Measurements from ENCODE around the gene NEU4. TPM values are rescaled to one million over a fixed set of nuclear protein-coding genes. Genes with fewer than 3 reads are reported as not detected.

Gene NEU4
- total RNA-seq, 1 experiment from 2014 or later: 2.2 TPM

DNA sequence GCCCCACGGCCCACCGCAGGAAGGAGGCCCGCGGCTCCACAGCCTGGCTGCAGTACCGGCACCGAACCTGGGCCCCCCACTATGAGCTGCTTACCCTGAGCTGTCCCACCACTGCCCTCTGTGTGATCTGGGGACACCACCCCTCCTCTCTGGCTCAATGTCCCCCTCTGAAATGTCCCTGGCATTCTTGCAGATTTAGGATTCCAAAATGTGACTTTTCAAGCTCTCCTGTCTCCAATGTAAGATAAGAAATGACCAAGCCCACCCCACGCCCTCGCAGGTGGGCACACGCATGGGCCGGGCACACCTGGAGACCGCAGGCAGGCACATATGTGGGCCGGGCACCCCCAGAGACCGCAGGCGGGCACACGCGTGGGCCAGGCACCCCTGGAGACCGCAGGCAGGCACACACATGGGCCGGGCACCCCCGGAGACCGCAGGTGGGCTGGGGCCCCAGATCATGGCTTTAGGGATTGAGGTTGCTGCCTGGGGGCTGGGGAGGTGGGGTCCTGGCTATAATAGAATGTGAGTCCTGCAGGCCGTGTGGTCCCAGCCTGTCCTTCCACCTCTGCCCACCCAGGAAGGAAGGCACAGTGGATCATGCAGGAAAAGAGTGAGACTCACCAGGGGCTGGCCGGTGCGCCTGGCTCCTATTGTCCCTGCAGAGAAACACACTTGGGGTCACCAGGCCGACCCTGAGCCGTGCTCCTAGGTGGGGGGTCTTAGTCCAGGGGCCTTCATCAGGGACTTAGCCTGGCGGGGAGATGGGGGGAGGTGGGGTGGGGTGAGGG is 42.5 kb downstream of the NEU4 start:
- POLR2A ChIA-PET: interaction anchor here (1.6 kb wide), 1 partner anchor 15 kb away, joined by 4 read pairs; no protein-coding TSS in a partner anchor
- TF ChIP-seq ZNF396 (CRISPR knock-in tag; IDR thresholded peaks at IDR 0.05; ENCODE audit: borderline replicate concordance) (no peak), ZBTB21 (CRISPR knock-in tag; IDR thresholded peaks at IDR 0.05; ENCODE audit: borderline replicate concordance) (no peak), ARID4B (CRISPR knock-in tag; IDR thresholded peaks at IDR 0.05; ENCODE audit: borderline replicate concordance) (no peak), MXD4 (CRISPR knock-in tag; IDR thresholded peaks at IDR 0.05; ENCODE audit: borderline replicate concordance) (no peak), RELA (CRISPR knock-in tag; IDR thresholded peaks at IDR 0.05; ENCODE audit: borderline replicate concordance) (no peak), OVOL2 (CRISPR knock-in tag; IDR thresholded peaks at IDR 0.05; ENCODE audit: borderline replicate concordance) (no peak), JUN (CRISPR knock-in tag; IDR thresholded peaks at IDR 0.05) (no peak), TP53 (CRISPR knock-in tag; IDR thresholded peaks at IDR 0.05) (no peak), FOXJ3 (CRISPR knock-in tag; IDR thresholded peaks at IDR 0.05; ENCODE audit: borderline replicate concordance) (no peak), CREM (CRISPR knock-in tag; IDR thresholded peaks at IDR 0.05) (no peak), ZNF121 (CRISPR knock-in tag; IDR thresholded peaks at IDR 0.05) (no peak), TEAD4 (CRISPR knock-in tag; IDR thresholded peaks at IDR 0.05) (no peak), ZNF671 (CRISPR knock-in tag; IDR thresholded peaks at IDR 0.05) (no peak), GABPB1 (CRISPR knock-in tag; IDR thresholded peaks at IDR 0.05) (no peak), FOXP1 (CRISPR knock-in tag; IDR thresholded peaks at IDR 0.05; ENCODE audit: borderline replicate concordance) (no peak), ETV6 (CRISPR knock-in tag; IDR thresholded peaks at IDR 0.05) (no peak), ATF3 (CRISPR knock-in tag; conservative IDR thresholded peaks at IDR 0.05) (no peak)
- TF ChIP-seq, protein P1, sequence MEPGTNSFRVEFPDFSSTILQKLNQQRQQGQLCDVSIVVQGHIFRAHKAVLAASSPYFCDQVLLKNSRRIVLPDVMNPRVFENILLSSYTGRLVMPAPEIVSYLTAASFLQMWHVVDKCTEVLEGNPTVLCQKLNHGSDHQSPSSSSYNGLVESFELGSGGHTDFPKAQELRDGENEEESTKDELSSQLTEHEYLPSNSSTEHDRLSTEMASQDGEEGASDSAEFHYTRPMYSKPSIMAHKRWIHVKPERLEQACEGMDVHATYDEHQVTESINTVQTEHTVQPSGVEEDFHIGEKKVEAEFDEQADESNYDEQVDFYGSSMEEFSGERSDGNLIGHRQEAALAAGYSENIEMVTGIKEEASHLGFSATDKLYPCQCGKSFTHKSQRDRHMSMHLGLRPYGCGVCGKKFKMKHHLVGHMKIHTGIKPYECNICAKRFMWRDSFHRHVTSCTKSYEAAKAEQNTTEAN (CRISPR knock-in tag; IDR thresholded peaks at IDR 0.05): no peak
- TF ChIP-seq, protein P2, sequence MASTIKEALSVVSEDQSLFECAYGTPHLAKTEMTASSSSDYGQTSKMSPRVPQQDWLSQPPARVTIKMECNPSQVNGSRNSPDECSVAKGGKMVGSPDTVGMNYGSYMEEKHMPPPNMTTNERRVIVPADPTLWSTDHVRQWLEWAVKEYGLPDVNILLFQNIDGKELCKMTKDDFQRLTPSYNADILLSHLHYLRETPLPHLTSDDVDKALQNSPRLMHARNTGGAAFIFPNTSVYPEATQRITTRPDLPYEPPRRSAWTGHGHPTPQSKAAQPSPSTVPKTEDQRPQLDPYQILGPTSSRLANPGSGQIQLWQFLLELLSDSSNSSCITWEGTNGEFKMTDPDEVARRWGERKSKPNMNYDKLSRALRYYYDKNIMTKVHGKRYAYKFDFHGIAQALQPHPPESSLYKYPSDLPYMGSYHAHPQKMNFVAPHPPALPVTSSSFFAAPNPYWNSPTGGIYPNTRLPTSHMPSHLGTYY (CRISPR knock-in tag; IDR thresholded peaks at IDR 0.05): no peak
- Mint-ChIP-seq H3K9me3 (no peaks in the 10 kb centered on the region), H3K27ac (no peak overlapping the region; the same call in 1 of the 2 replicates), H3K4me1 (no peaks in the 10 kb centered on the region), H3K27me3 (ENCODE audit: low read depth) (peaks cover under 1% of the 10 kb centered on the region; the same call in 1 of the 2 replicates), H3K36me3 (no peaks in the 10 kb centered on the region), H3K4me3 (no peak overlapping the region)
- CTCF ChIA-PET: no interaction called here
- ATAC-seq: no peak
- no peak for DNase-seq (ENCODE audit: low spot score)
